Keratinocyte (primary cell): Measurements from ENCODE around the gene RCN2. TPM values are rescaled to one million over a fixed set of nuclear protein-coding genes. Genes with fewer than 3 reads are reported as not detected.

ENCODE experiments used
- DNase-seq: peaks from one replicate; pipeline ENCODE4 v3.0.0-alpha.2; 2011; ENCODE audit warnings: low read depth, missing footprints, low spot score
- FAIRE-seq: peaks from 2 replicates; lab custom pipeline; 2011; peaks lifted over from hg19 to GRCh38; lab: Jason Lieb, UNC
- H2AFZ ChIP-seq: 2 replicates; pipeline ENCODE4 v1.6.0; 2012; ENCODE audit warnings: low read length, control low read depth, inconsistent platforms; ENCODE audit not compliant: control insufficient read depth
- H3K27ac ChIP-seq: 2 replicates; pipeline ENCODE4 v1.5.1; 2011; ENCODE audit warnings: low read length; ENCODE audit not compliant: control insufficient read depth, insufficient read depth
- H3K27me3 ChIP-seq: 3 replicates; pipeline ENCODE4 v1.6.0; 2011; ENCODE audit warnings: low read length; ENCODE audit not compliant: control insufficient read depth, insufficient read depth; ENCODE audit errors: extremely low read depth
- H3K36me3 ChIP-seq, 2 experiments: 2 replicates in 1 of 2; 3 replicates in 1 of 2; pipeline ENCODE4 v1.5.1; 2011; ENCODE audit warnings: low read length in 2 of 2, mild to moderate bottlenecking in 1 of 2; ENCODE audit not compliant: control insufficient read depth in 2 of 2, insufficient read depth in 2 of 2; ENCODE audit errors: extremely low read depth in 1 of 2
- H3K4me1 ChIP-seq: 3 replicates; pipeline ENCODE4 v1.5.1; 2011; ENCODE audit warnings: low read length; ENCODE audit not compliant: control insufficient read depth, insufficient read depth; ENCODE audit errors: extremely low read depth
- H3K4me2 ChIP-seq: 3 replicates; pipeline ENCODE4 v1.6.0; 2011; ENCODE audit warnings: low read depth, low read length; ENCODE audit not compliant: control insufficient read depth, insufficient read depth; ENCODE audit errors: extremely low read depth
- H3K4me3 ChIP-seq, 3 experiments: fragments of 200-600 bp in 1 of 3; sonication (generic) in 1 of 3; 2 replicates in 2 of 3; 3 replicates in 1 of 3; pipeline ENCODE4 v1.5.1; 2011 to 2016; ENCODE audit warnings: low read length in 3 of 3, mild to moderate bottlenecking in 3 of 3, control low read depth in 2 of 3, inconsistent platforms in 1 of 3, low read depth in 1 of 3, mixed read lengths in 1 of 3, mixed run types in 1 of 3, moderate library complexity in 1 of 3; ENCODE audit not compliant: control insufficient read depth in 2 of 3, insufficient read depth in 2 of 3; ENCODE audit errors: extremely low read depth in 1 of 3
- H3K79me2 ChIP-seq: 2 replicates; pipeline ENCODE4 v1.6.0; 2012; ENCODE audit warnings: low read length; ENCODE audit not compliant: control insufficient read depth, insufficient read depth
- H3K9ac ChIP-seq: 3 replicates; pipeline ENCODE4 v1.6.0; 2011; ENCODE audit warnings: low read length; ENCODE audit not compliant: control insufficient read depth, insufficient read depth; ENCODE audit errors: extremely low read depth
- H3K9me1 ChIP-seq: 3 replicates; pipeline ENCODE4 v1.6.0; 2011; ENCODE audit warnings: low read length; ENCODE audit not compliant: control insufficient read depth, insufficient read depth; ENCODE audit errors: extremely low read depth
- H3K9me3 ChIP-seq: 2 replicates; pipeline ENCODE4 v1.5.1; 2012; ENCODE audit warnings: low read depth, low read length; ENCODE audit not compliant: control insufficient read depth
- H4K20me1 ChIP-seq: 3 replicates; pipeline ENCODE4 v1.6.0; 2011; ENCODE audit warnings: low read length; ENCODE audit not compliant: control insufficient read depth, insufficient read depth; ENCODE audit errors: extremely low read depth
- CTCF ChIP-seq, 3 experiments: IDR thresholded peaks in 1 of 3; conservative IDR thresholded peaks in 1 of 3; optimal IDR thresholded peaks in 1 of 3; 2 replicates in 2 of 3; 3 replicates in 1 of 3; pipeline versions ENCODE3 to v1.5.1; 2011; ENCODE audit warnings: low read length in 3 of 3, mild to moderate bottlenecking in 3 of 3, moderate library complexity in 2 of 3, control low read depth in 1 of 3, inconsistent platforms in 1 of 3; ENCODE audit not compliant: insufficient read depth in 2 of 3; ENCODE audit errors: extremely low read depth in 1 of 3
- EZH2 ChIP-seq: IDR thresholded peaks from one replicate; pipeline ENCODE4 v1.6.1; 2012; ENCODE audit warnings: inconsistent platforms, mild to moderate bottlenecking, low read length, moderate library complexity
- dilution Hi-C: fragments of 300-500 bp; cut with MboI; formaldehyde crosslinking; loops from one replicate; pipeline ENCODE4 v1.7.0; 2020; ENCODE audit warnings: low sequenced_read_pairs; ENCODE audit not compliant: extremely low pct_ligation_motif_present
- polyA plus RNA-seq, 5 experiments: library from polyadenylated mRNA; depleted of rRNA in 3 of 5; stranded (reverse) in 3 of 5; stranded (forward) in 1 of 5; unstranded in 1 of 5; fragments of >200 nt; gene quantifications; 1 replicate in 1 of 5; 2 replicates in 3 of 5; 3 replicates in 1 of 5; pipeline versions ENCODE4 v1.2.1 to v1.2.3, GENCODE V29; 2011 to 2012; ENCODE audit warnings: missing spikeins in 2 of 5, low read depth in 1 of 5, low replicate concordance in 1 of 5

Gene RCN2
- polyA plus RNA-seq, 1 donor (not counting 4 experiments of a cell fraction or from before 2014, with no cell fraction given): 118 TPM

- H3K4me3 ChIP-seq: peak within 1 kb of the TSS; percentile 32 to 69 (median 55)
- H3K27ac ChIP-seq: peak within 1 kb of the TSS; percentile 52
- H3K27me3 ChIP-seq: no peaks in the 10 kb centered on the region
- peak; percentile 34 for FAIRE-seq
- H3K4me1 ChIP-seq: peaks cover 44% of the 10 kb centered on the region
- peak within 1 kb of the TSS; percentile 65 for H3K9ac ChIP-seq
- H3K9me3 ChIP-seq: no peaks in the 10 kb centered on the region
- peaks cover 14% of the 10 kb centered on the region for H3K79me2 ChIP-seq
- TF ChIP-seq EZH2 (no peak), CTCF (optimal IDR thresholded peaks at IDR 0.05 in 1 of 3, IDR thresholded peaks at IDR 0.05 in 1 of 3, conservative IDR thresholded peaks at IDR 0.05 in 1 of 3; ENCODE audit: extremely low read depth in 1 of 3, insufficient read depth in 2 of 3, low read length in 3 of 3) (no peak)
- no peaks in the 10 kb centered on the region for H4K20me1 ChIP-seq
- dilution Hi-C loops: no loop called here
- peak within 1 kb of the TSS; percentile 77 for H3K4me2 ChIP-seq
- H3K36me3 ChIP-seq: peaks cover 0 to 1% of the 10 kb centered on the region in 2 experiments
- no peaks in the 10 kb centered on the region for H3K9me1 ChIP-seq
- peak within 1 kb of the TSS; percentile 90 for H2AFZ ChIP-seq
- DNase-seq: peak; percentile 15
Observed at GRCh38 chr15:76994971-76995945, 63.7 kb downstream of the RCN2 start, which contains the start of gene PSTPIP1. Gene PSTPIP1 (plus strand): TSS chr15:76995126. CDS start chr15:76995574, 448 bp downstream.

DNA sequence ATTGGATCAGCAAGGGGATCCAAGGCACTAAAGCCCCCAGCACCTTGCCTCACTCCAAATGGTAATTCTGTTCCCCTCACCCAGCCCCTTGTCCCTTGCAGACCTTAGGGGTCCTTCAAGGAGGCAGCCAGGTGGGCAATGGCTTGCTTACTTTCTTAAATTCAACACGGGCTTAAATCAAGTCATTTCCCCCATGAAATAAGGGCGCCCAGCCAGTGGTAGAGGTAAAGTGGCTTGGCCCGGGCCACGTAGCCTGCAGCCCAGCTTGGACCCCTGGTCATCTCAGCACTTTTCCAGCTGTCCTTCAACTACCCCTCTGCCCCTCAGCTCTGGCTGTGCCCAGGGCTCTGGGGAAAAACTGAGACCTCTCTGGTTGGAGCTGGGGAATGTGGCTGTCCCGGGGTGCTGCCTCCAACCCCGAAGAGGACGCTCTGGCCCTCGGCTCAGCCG lies 64.6 kb downstream of the RCN2 start:
- Histone ChIP-seq H3K27me3 (no peaks in the 10 kb centered on the region), H3K36me3 (peaks cover 0 to 1% of the 10 kb centered on the region in 2 experiments), H3K79me2 (peaks cover 14% of the 10 kb centered on the region), H3K27ac (peak overlapping the region; percentile 34), H3K4me3 (peak overlapping the region; percentile 13 to 69 (median 46)), H4K20me1 (no peaks in the 10 kb centered on the region), H3K9me1 (no peaks in the 10 kb centered on the region), H3K9ac (peak overlapping the region; percentile 14), H2AFZ (peak overlapping the region; percentile 72), H3K4me2 (peak overlapping the region; percentile 77), H3K9me3 (no peaks in the 10 kb centered on the region), H3K4me1 (peaks cover 44% of the 10 kb centered on the region)
- dilution Hi-C loops: no loop called here
- no peak for TF ChIP-seq EZH2
- FAIRE-seq (no peak), DNase-seq (no peak)
